BE2C (cell line): Measurements from ENCODE around the gene MYOF.

Experiments
- DNase-seq: peaks from one replicate; pipeline ENCODE4 v3.0.0-alpha.2; 2020
- H3K27me3 ChIP-seq: fragments of 250-450 bp; sonication (Bioruptor Pico); 2 replicates; pipeline ENCODE4 v1.5.1; 2020; ENCODE audit warnings: mild to moderate bottlenecking
- H3K36me3 ChIP-seq: fragments of 250-450 bp; sonication (Bioruptor Pico); 2 replicates; pipeline ENCODE4 v1.5.1; 2020; ENCODE audit warnings: mild to moderate bottlenecking
- H3K4me1 ChIP-seq: fragments of 250-450 bp; sonication (Bioruptor Pico); 2 replicates; pipeline ENCODE4 v1.5.1; 2020
- H3K4me3 ChIP-seq: 2 replicates; pipeline ENCODE4 v1.5.1; 2011; ENCODE audit warnings: low read depth, low read length
- H3K9me3 ChIP-seq: fragments of 250-450 bp; sonication (Bioruptor Pico); 2 replicates; pipeline ENCODE4 v1.5.1; 2020
- TF ChIP-seq, protein P1 (sequence below): IDR thresholded peaks from 2 replicates; pipeline ENCODE4 v1.5.1; 2012; ENCODE audit warnings: mild to moderate bottlenecking, low read depth, low read length

MYOF gene

GRCh38 chr10:93267521-93267920 lies 214.6 kb downstream of the MYOF start:
- TF ChIP-seq, protein P1, sequence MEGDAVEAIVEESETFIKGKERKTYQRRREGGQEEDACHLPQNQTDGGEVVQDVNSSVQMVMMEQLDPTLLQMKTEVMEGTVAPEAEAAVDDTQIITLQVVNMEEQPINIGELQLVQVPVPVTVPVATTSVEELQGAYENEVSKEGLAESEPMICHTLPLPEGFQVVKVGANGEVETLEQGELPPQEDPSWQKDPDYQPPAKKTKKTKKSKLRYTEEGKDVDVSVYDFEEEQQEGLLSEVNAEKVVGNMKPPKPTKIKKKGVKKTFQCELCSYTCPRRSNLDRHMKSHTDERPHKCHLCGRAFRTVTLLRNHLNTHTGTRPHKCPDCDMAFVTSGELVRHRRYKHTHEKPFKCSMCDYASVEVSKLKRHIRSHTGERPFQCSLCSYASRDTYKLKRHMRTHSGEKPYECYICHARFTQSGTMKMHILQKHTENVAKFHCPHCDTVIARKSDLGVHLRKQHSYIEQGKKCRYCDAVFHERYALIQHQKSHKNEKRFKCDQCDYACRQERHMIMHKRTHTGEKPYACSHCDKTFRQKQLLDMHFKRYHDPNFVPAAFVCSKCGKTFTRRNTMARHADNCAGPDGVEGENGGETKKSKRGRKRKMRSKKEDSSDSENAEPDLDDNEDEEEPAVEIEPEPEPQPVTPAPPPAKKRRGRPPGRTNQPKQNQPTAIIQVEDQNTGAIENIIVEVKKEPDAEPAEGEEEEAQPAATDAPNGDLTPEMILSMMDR: no peak
- no peaks in the 10 kb centered on the region for H3K27me3 ChIP-seq
- no peaks in the 10 kb centered on the region for H3K36me3 ChIP-seq
- no peaks in the 10 kb centered on the region for H3K4me1 ChIP-seq
- no peak overlapping the region for H3K4me3 ChIP-seq
- no peaks in the 10 kb centered on the region for H3K9me3 ChIP-seq
- no peak for DNase-seq

DNA sequence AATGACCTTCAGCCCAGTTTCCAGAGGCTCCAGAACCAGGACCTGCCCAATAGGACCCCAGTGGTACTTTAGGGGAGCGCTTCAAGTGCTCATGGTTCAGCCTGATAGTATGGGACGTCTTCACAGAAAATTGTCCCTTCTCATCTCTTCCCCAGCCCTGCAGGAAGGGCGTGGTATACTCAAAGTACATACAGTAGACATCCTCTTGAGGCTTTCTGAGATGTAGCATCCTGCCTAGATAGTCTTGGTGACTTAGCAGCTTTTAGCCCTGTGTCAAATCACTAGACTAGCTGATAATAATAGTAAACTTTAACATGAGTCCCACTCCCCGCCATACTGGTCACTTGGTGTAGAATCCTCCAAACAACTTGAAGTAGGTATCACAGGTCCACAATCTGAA lies 215.3 kb downstream of the MYOF start:
- Histone ChIP-seq H3K9me3 (no peaks in the 10 kb centered on the region), H3K4me3 (no peak overlapping the region), H3K36me3 (no peaks in the 10 kb centered on the region), H3K27me3 (no peaks in the 10 kb centered on the region), H3K4me1 (no peaks in the 10 kb centered on the region)
- no peak for DNase-seq
- TF ChIP-seq, protein P1: no peak

DNA sequence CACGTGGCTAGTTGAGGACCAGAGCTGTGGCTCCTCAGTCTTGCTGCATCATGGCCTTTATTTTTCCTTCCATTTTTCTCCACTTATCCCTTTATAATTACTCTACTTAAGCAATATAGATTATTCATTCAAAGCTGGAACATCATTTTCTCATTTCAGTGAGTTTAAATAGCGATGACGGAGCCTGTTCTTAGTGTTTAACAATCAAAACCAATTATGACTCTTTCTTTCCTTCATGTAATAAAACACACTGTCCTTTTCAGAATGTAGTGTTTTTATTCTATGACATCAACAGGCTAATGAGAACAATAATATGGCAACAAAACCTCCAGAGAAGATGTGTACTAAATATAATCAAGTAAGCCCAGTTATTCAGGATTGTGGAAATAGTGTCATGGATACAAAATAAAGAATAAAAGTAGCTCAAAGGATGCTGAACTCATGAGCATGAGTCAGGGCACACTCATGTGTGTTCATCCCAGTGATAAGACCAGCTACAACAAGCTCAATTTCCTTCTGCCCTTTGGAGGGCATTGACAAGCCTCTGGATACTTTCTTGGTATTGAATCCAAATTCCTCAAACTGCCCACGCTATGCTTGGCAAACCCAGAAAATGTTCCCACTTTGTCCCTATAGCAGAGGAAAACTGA lies 220.0 kb downstream of the MYOF start:
- no peaks in the 10 kb centered on the region for H3K4me1 ChIP-seq
- TF ChIP-seq, protein P1: no peak
- H3K9me3 ChIP-seq: no peaks in the 10 kb centered on the region
- H3K4me3 ChIP-seq: no peak overlapping the region
- H3K36me3 ChIP-seq: no peaks in the 10 kb centered on the region
- DNase-seq: no peak
- H3K27me3 ChIP-seq: no peaks in the 10 kb centered on the region

- Histone ChIP-seq H3K9me3 (no peaks in the 10 kb centered on the region), H3K4me3 (no peak overlapping the region), H3K4me1 (no peaks in the 10 kb centered on the region), H3K27me3 (no peaks in the 10 kb centered on the region), H3K36me3 (no peaks in the 10 kb centered on the region)
- TF ChIP-seq, protein P1: no peak
- no peak for DNase-seq
Measured at GRCh38 chr10:93261089-93261488, 221.0 kb downstream of the MYOF start.

DNA sequence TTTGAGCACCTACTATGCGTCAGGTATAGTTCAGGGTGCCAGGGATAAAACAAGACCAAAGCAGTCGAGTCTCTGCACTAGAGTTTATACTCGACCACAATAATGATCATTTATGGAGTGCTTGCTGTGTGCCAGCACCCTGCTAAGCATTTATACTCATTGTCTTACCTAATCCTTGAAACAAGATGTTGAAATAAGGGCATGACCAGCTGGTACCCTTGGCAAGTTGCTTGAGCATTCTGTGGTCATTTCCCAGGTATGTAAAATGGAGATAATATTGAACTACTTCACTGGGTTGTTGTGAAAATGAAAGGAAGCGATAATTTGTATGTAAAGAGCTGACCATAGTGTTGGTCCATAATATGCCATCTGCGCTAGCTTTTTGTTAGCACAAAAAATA lies 223.0 kb downstream of the MYOF start:
- no peaks in the 10 kb centered on the region for H3K36me3 ChIP-seq
- DNase-seq: no peak
- no peaks in the 10 kb centered on the region for H3K4me1 ChIP-seq
- H3K27me3 ChIP-seq: no peaks in the 10 kb centered on the region
- H3K4me3 ChIP-seq: no peak overlapping the region
- TF ChIP-seq, protein P1: no peak
- no peaks in the 10 kb centered on the region for H3K9me3 ChIP-seq
